ENCODE data around the gene PPM1H.

- no peak for TF ChIP-seq CTCF (IDR thresholded peaks at IDR 0.05; ENCODE audit: low read depth, low read length)
- no peak for TF ChIP-seq POLR2A (IDR thresholded peaks at IDR 0.05; ENCODE audit: extremely low read depth, insufficient read length)
- no peak for TF ChIP-seq MYC (IDR thresholded peaks at IDR 0.05; ENCODE audit: low read depth, low read length)
- no peak for TF ChIP-seq MAX (IDR thresholded peaks at IDR 0.05; ENCODE audit: low read depth, low read length)
Observed at GRCh38 chr12:62763312-62763711, 171.6 kb downstream of the PPM1H start.
